Stimulated activated naive CD8-positive, alpha-beta T cell treated with anti-CD3 and anti-CD28 coated beads, Interleukin-15, Interleukin-2, amounts not matched to agents 100 ng/mL and 50 ng/mL, for 24 hours (primary cell): ENCODE measurements around the gene MDM4.
A peak's percentile ranks its signal among the peaks of the same experiment; 100 is the strongest.
"Not testable (repeated sequence)": the region's sequence is repeated elsewhere in the genome, so short reads cannot be mapped to it uniquely, and the experiment has no call there.

Experiments used
- H3K27ac Mint-ChIP-seq: one replicate; pipeline ENCODE4 v1.8.0; 2021; ENCODE audit warnings: mild to moderate bottlenecking, mixed read lengths
- H3K27me3 Mint-ChIP-seq: one replicate; pipeline ENCODE4 v1.8.0; 2021; ENCODE audit warnings: mixed read lengths
- H3K36me3 Mint-ChIP-seq: one replicate; pipeline ENCODE4 v1.8.0; 2021; ENCODE audit warnings: low read depth, mixed read lengths
- H3K4me1 Mint-ChIP-seq: one replicate; pipeline ENCODE4 v1.8.0; 2021; ENCODE audit warnings: low read depth, mixed read lengths
- H3K4me3 Mint-ChIP-seq: one replicate; pipeline ENCODE4 v1.8.0; 2021; ENCODE audit warnings: mild to moderate bottlenecking, mixed read lengths
- H3K9me3 Mint-ChIP-seq: one replicate; pipeline ENCODE4 v1.8.0; 2021; ENCODE audit warnings: mixed read lengths

MDM4 gene

GRCh38 chr1:204479387-204480136, 36.6 kb upstream of the MDM4 start:
- Mint-ChIP-seq H3K27ac (no peak overlapping the region), H3K4me1 (peaks cover 71% of the 10 kb centered on the region), H3K27me3 (no peaks in the 10 kb centered on the region), H3K36me3 (no peaks in the 10 kb centered on the region), H3K4me3 (no peak overlapping the region), H3K9me3 (no peaks in the 10 kb centered on the region)

DNA sequence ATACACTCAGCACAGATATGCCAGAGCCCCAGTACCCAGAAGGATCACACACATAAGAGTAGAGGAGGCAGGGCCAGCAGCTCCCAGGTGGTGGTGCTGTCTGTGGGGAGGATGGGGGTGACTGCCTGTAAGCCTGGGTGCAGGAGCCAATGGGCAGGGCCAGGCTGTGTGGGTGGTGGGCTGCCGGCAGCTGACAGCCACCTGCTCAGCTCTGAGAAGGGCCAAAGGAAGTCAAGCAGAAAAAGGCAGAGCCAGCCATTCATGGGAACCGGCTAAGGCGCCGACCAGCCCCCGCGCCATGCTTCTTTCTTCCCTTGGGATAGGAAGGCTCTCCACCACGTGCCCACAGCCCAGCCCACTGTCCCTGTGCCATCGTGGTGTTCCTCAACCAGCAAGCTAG, 35.7 kb upstream of the MDM4 start:
- no peaks in the 10 kb centered on the region for H3K27me3 Mint-ChIP-seq
- H3K4me1 Mint-ChIP-seq: peaks cover 64% of the 10 kb centered on the region
- peak overlapping the region; percentile 38 for H3K27ac Mint-ChIP-seq
- no peaks in the 10 kb centered on the region for H3K36me3 Mint-ChIP-seq
- no peaks in the 10 kb centered on the region for H3K9me3 Mint-ChIP-seq
- H3K4me3 Mint-ChIP-seq: peak overlapping the region; percentile 21

DNA sequence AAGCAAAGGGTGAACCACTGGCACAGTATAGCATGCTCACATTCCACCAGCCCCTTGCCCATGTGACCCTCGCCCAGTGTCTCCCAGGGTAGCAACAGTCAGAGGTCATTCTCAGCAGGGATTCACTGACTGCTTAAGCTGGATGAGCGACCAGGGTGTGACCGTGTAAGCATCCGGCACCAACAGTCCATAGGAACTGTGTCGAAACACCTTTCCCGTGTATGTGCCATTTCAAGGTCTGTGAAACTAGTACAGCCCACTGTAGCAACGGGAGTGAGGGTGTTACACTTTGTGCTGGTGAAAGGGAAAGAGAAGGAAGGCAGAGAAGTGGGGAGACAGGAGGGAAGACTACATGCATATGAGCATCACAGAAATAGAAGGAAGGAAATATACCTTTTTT, 32.4 kb upstream of the MDM4 start:
- peaks cover 6% of the 10 kb centered on the region for H3K36me3 Mint-ChIP-seq
- no peaks in the 10 kb centered on the region for H3K27me3 Mint-ChIP-seq
- no peak overlapping the region for H3K4me3 Mint-ChIP-seq
- peaks cover 45% of the 10 kb centered on the region for H3K4me1 Mint-ChIP-seq
- no peak overlapping the region for H3K27ac Mint-ChIP-seq
- H3K9me3 Mint-ChIP-seq: no peaks in the 10 kb centered on the region

DNA sequence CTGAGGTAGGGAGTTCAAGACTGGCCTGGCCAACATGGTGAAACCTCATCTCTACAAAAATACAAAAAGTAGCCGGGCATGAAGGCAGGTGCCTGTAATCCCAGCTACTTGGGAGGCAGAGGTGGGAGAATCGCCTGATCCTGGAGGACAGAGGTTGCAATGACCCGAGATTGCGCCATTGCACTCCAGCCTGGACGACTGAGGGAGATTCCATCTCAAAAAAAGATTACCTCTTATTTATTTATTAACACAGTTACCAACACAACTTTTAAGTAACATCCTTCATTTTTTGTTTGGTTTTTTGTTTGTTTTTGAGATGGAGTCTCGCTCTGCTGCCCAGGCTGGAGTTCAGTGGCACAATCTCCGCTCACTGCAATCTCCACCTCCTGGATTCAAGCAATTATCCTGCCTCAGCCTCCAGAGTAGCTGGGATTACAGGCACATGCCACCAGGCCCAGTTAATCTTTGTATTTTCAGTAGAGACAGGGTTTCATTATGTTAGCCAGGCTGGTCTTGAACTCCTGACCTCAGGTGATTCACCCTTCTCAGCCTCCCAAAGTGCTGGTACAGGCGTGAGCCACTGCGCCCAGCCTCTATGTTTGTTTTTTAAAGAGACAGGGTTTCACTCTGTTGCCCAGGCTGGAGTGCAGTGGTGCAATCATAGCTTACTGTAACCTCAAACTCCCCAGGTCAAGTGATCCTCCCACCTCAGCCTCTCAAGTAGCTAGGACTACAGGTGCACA, 29.5 kb upstream of the MDM4 start:
- not testable (repeated sequence) for H3K27ac Mint-ChIP-seq, H3K4me3 Mint-ChIP-seq, H3K27me3 Mint-ChIP-seq, H3K36me3 Mint-ChIP-seq, H3K9me3 Mint-ChIP-seq
- peaks cover 31% of the 10 kb centered on the region for H3K4me1 Mint-ChIP-seq

- Mint-ChIP-seq H3K36me3 (peaks cover 7% of the 10 kb centered on the region), H3K27me3 (no peaks in the 10 kb centered on the region), H3K9me3 (no peaks in the 10 kb centered on the region), H3K27ac (no peak overlapping the region), H3K4me3 (no peak overlapping the region), H3K4me1 (peaks cover 36% of the 10 kb centered on the region)
These were observed 29.0 kb upstream of the MDM4 start for GRCh38 chr1:204487256-204487615.

DNA sequence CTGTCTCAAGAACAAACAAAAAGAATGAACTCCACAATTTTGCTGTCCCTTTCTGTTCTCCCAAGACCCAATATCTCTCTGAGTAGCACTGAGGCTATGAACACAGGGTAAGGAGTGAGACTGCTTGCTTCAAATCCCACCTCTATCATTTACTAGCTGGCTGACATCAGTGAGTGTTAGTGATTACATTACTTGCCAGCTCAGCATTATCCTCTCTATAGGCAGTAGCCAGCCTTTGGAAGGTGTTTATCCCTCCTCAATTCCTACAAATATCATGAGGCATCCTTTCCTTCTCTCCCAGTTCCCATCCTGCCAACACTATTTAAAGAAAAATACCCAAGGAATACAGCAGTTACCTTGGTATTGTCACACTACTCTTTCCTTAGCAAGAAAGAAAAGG, 24.6 kb upstream of the MDM4 start:
- Mint-ChIP-seq H3K9me3 (no peaks in the 10 kb centered on the region), H3K27ac (peak overlapping the region; percentile 41), H3K27me3 (no peaks in the 10 kb centered on the region), H3K4me3 (peak overlapping the region; percentile 56), H3K4me1 (peaks cover 60% of the 10 kb centered on the region), H3K36me3 (peaks cover 7% of the 10 kb centered on the region)

- peaks cover 4% of the 10 kb centered on the region for H3K36me3 Mint-ChIP-seq
- peak overlapping the region; percentile 90 for H3K4me3 Mint-ChIP-seq
- no peaks in the 10 kb centered on the region for H3K9me3 Mint-ChIP-seq
- H3K27me3 Mint-ChIP-seq: no peaks in the 10 kb centered on the region
- peaks cover 60% of the 10 kb centered on the region for H3K4me1 Mint-ChIP-seq
- H3K27ac Mint-ChIP-seq: peak overlapping the region; percentile 81
These were observed 22.8 kb upstream of the MDM4 start for GRCh38 chr1:204493145-204493983.

DNA sequence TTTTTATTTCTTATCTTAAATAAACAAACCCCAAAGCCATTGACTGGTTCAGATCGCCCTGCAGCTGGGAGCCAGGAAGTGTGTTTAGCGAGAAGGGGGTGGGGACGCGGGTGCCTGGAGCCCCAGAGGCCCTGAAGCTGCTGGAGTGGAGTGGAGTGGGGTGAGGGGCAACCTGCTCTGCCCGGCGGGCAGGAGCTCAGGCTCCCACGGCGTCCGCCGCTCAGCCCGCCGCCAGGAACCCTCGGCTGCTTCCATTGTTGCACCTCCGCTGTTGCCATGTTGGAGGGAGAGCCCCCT, 22.3 kb upstream of the MDM4 start:
- H3K36me3 Mint-ChIP-seq: no peaks in the 10 kb centered on the region
- H3K4me1 Mint-ChIP-seq: peaks cover 60% of the 10 kb centered on the region
- H3K4me3 Mint-ChIP-seq: peak overlapping the region; percentile 90
- H3K9me3 Mint-ChIP-seq: no peaks in the 10 kb centered on the region
- no peaks in the 10 kb centered on the region for H3K27me3 Mint-ChIP-seq
- H3K27ac Mint-ChIP-seq: peak overlapping the region; percentile 81

- peaks cover 66% of the 10 kb centered on the region for H3K4me1 Mint-ChIP-seq
- no peaks in the 10 kb centered on the region for H3K27me3 Mint-ChIP-seq
- H3K4me3 Mint-ChIP-seq: peak within 1 kb of the TSS; percentile 90
- H3K27ac Mint-ChIP-seq: peak within 1 kb of the TSS; percentile 94
- H3K9me3 Mint-ChIP-seq: no peaks in the 10 kb centered on the region
- H3K36me3 Mint-ChIP-seq: no peaks in the 10 kb centered on the region
These were observed 21.7 kb upstream of the MDM4 start, which contains the start of gene PIK3C2B for GRCh38 chr1:204494281-204495077. Gene PIK3C2B (minus strand): TSS chr1:204494805. CDS start chr1:204469802, 25,003 bp downstream.

DNA sequence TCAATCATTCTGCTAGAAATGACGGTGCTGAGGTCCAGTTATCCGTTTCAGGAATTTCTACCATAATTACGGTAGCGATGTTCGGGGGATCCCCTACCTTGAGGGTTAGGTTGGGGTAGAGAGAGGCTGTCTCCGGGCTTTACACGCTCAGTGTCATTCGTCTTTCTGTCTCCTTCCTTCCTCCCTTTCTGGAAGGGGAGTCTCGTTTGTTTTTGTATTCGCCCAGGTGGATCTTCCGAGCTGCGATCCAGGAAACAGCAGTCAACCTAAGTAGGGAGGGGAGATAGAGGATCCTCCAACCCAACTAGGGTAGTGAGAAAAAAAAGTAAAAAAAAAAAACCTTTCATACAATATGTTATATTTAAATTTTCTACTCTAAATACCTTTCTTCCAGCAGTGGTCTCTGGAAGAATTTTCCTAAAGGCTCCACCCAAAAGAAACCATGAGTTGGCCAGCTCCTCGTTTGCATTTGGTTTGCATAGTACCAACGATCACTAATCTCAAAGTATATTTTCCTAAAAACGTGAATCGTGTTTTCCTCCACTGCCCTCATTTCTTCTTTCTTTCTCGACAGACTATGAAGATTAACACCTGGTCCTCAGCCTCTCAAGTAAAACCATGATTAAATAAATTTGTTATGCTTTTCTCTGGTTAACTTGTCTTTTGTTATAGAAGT, 21.0 kb upstream of the MDM4 start:
- peak overlapping the region; percentile 94 for H3K27ac Mint-ChIP-seq
- peak overlapping the region; percentile 90 for H3K4me3 Mint-ChIP-seq
- H3K27me3 Mint-ChIP-seq: no peaks in the 10 kb centered on the region
- H3K4me1 Mint-ChIP-seq: peaks cover 63% of the 10 kb centered on the region
- no peaks in the 10 kb centered on the region for H3K9me3 Mint-ChIP-seq
- no peaks in the 10 kb centered on the region for H3K36me3 Mint-ChIP-seq

DNA sequence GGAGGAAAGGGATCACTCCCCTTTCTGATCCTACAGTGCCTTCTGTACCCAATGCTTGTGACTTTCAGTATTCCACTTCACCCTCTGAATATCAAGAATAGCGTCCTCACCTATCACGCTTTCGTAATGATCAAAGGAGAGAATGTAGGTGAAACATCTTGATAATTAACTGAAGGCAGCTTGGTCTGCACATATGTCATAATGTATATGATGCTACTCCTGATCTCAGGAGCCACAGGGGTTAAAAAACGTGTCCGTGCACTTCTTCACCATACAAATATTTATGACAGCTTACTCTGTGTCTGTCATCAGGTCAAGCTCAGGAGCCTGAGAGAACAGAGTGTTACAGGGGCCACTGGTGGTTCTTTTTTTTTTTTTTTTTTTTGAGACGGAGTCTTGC, 20.4 kb upstream of the MDM4 start:
- peak overlapping the region; percentile 94 for H3K27ac Mint-ChIP-seq
- no peaks in the 10 kb centered on the region for H3K27me3 Mint-ChIP-seq
- H3K9me3 Mint-ChIP-seq: no peaks in the 10 kb centered on the region
- H3K36me3 Mint-ChIP-seq: no peaks in the 10 kb centered on the region
- peaks cover 57% of the 10 kb centered on the region for H3K4me1 Mint-ChIP-seq
- peak overlapping the region; percentile 90 for H3K4me3 Mint-ChIP-seq

GRCh38 chr1:204498981-204499380, 17.2 kb upstream of the MDM4 start:
- no peaks in the 10 kb centered on the region for H3K27me3 Mint-ChIP-seq
- no peak overlapping the region for H3K27ac Mint-ChIP-seq
- no peaks in the 10 kb centered on the region for H3K36me3 Mint-ChIP-seq
- peaks cover 40% of the 10 kb centered on the region for H3K4me1 Mint-ChIP-seq
- H3K9me3 Mint-ChIP-seq: no peaks in the 10 kb centered on the region
- no peak overlapping the region for H3K4me3 Mint-ChIP-seq

- no peak overlapping the region for H3K4me3 Mint-ChIP-seq
- H3K27me3 Mint-ChIP-seq: no peaks in the 10 kb centered on the region
- H3K27ac Mint-ChIP-seq: no peak overlapping the region
- peaks cover 40% of the 10 kb centered on the region for H3K4me1 Mint-ChIP-seq
- no peaks in the 10 kb centered on the region for H3K36me3 Mint-ChIP-seq
- no peaks in the 10 kb centered on the region for H3K9me3 Mint-ChIP-seq
These were observed 16.4 kb upstream of the MDM4 start for GRCh38 chr1:204499511-204500468.
